ENCODE measurements around the gene CABP1. TPM values are rescaled to one million over a fixed set of nuclear protein-coding genes. Genes with fewer than 3 reads are reported as not detected.

The CABP1 gene
- total and polyA plus RNA-seq, 2 donors (not counting 1 experiment from before 2014, with no cell fraction given): not detected

DNA sequence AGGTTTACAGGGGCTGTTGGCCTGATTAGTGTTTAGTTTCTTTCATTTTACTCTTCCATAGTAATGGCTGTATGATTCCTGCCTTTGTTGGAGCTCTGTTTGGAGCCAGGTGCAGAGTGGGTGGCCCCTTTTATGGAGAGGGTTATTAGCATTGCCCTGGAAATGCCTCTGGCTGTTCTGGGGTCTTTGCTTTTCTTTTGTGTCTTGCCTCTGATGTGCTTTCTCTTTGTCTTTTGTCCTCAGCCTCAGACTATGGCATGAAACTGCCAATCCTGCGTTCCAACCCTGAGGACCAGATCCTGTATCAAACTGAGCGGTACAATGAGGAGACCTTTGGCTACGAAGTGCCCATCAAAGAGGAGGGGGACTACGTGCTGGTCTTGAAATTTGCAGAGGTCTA lies 53.4 kb downstream of the CABP1 start:
- Mint-ChIP-seq H3K27me3 (no peaks in the 10 kb centered on the region), H3K4me3 (no peak overlapping the region), H3K4me1 (peaks cover 21% of the 10 kb centered on the region), H3K9me3 (ENCODE audit: insufficient read depth) (no peaks in the 10 kb centered on the region), H3K27ac (no peak overlapping the region)
- Histone ChIP-seq H4K20me1 (ENCODE audit: control insufficient read depth, insufficient read depth, low read length, poor library complexity, severe bottlenecking) (peaks cover 38% of the 10 kb centered on the region), H3K36me3 (replicated peaks in 1 of 2; ENCODE audit: control extremely low read depth in 1 of 2, control insufficient read depth in 1 of 2, extremely low read depth in 1 of 2, insufficient read depth in 2 of 2, low read length in 1 of 2) (peaks cover 6 to 52% of the 10 kb centered on the region in 2 experiments), H3K9me3 (ENCODE audit: control extremely low read depth in 1 of 3, control insufficient read depth in 2 of 3, insufficient read depth in 1 of 3, low read length in 2 of 3) (no peaks in the 10 kb centered on the region), H3K4me2 (replicated peaks; ENCODE audit: low read depth, low read length, poor library complexity, severe bottlenecking) (no peak overlapping the region), H3K79me2 (ENCODE audit: control insufficient read depth, insufficient read depth, low read length) (peaks cover 51% of the 10 kb centered on the region), H3K9ac (ENCODE audit: low read length) (no peak overlapping the region), H3K27me3 (replicated peaks in 1 of 4; ENCODE audit: control extremely low read depth in 1 of 4, control insufficient read depth in 3 of 4, insufficient read depth in 4 of 4, low read length in 3 of 4) (no peaks in the 10 kb centered on the region), H3K27ac (ENCODE audit: low read length in 2 of 2) (no peak overlapping the region), H3K4me3 (ENCODE audit: control extremely low read depth in 1 of 5, extremely low read depth in 1 of 5, insufficient read depth in 1 of 5, low read depth in 2 of 5, low read length in 4 of 5) (no peak overlapping the region), H3K4me1 (ENCODE audit: control insufficient read depth in 2 of 2, insufficient read depth in 2 of 2, low read length in 2 of 2) (peaks cover 11 to 13% of the 10 kb centered on the region in 2 donors), H2AFZ (ENCODE audit: insufficient read depth, low read depth, low read length, poor library complexity, severe bottlenecking) (no peak overlapping the region)
- TF ChIP-seq, protein P1, sequence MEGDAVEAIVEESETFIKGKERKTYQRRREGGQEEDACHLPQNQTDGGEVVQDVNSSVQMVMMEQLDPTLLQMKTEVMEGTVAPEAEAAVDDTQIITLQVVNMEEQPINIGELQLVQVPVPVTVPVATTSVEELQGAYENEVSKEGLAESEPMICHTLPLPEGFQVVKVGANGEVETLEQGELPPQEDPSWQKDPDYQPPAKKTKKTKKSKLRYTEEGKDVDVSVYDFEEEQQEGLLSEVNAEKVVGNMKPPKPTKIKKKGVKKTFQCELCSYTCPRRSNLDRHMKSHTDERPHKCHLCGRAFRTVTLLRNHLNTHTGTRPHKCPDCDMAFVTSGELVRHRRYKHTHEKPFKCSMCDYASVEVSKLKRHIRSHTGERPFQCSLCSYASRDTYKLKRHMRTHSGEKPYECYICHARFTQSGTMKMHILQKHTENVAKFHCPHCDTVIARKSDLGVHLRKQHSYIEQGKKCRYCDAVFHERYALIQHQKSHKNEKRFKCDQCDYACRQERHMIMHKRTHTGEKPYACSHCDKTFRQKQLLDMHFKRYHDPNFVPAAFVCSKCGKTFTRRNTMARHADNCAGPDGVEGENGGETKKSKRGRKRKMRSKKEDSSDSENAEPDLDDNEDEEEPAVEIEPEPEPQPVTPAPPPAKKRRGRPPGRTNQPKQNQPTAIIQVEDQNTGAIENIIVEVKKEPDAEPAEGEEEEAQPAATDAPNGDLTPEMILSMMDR (IDR thresholded peaks at IDR 0.05): no peak
- no peak for TF ChIP-seq EZH2 (IDR thresholded peaks at IDR 0.05; ENCODE audit: borderline replicate concordance, insufficient read depth, low read depth, low read length, poor library complexity, severe bottlenecking)
- 100% methylated on average over 4 of the region's 4 CpGs for WGBS (ENCODE audit: insufficient coverage)
- ATAC-seq (ENCODE audit: low read depth) (no peak), DNase-seq (no peak)
- ChIA-PET CTCF (interaction anchor here (1.0 kb wide), 1 partner anchor 45 kb away, joined by 3 read pairs; no protein-coding TSS in a partner anchor), POLR2A (no interaction called here)
- intact Hi-C loops (cut with micrococcal nuclease): no loop called here

- TF ChIP-seq, protein P1 (IDR thresholded peaks at IDR 0.05): no peak
- no peak for TF ChIP-seq EZH2 (IDR thresholded peaks at IDR 0.05; ENCODE audit: borderline replicate concordance, insufficient read depth, low read depth, low read length, poor library complexity, severe bottlenecking)
- Mint-ChIP-seq H3K27me3 (no peaks in the 10 kb centered on the region), H3K9me3 (ENCODE audit: insufficient read depth) (no peaks in the 10 kb centered on the region), H3K4me3 (no peak overlapping the region), H3K27ac (no peak overlapping the region), H3K4me1 (peaks cover 8% of the 10 kb centered on the region)
- ChIA-PET POLR2A (no interaction called here), CTCF (interaction anchor here (1.2 kb wide), 2 partner anchors 50 kb away, joined by 3 read pairs; no protein-coding TSS in a partner anchor)
- H3K79me2 ChIP-seq (ENCODE audit: control insufficient read depth, insufficient read depth, low read length): peaks cover 29% of the 10 kb centered on the region
- no peak overlapping the region for H3K4me2 ChIP-seq (replicated peaks; ENCODE audit: low read depth, low read length, poor library complexity, severe bottlenecking)
- H4K20me1 ChIP-seq (ENCODE audit: control insufficient read depth, insufficient read depth, low read length, poor library complexity, severe bottlenecking): peaks cover 11% of the 10 kb centered on the region
- peaks cover 3 to 7% of the 10 kb centered on the region in 2 donors for H3K4me1 ChIP-seq (ENCODE audit: control insufficient read depth in 2 of 2, insufficient read depth in 2 of 2, low read length in 2 of 2)
- H3K27ac ChIP-seq (ENCODE audit: low read length in 2 of 2): no peak overlapping the region
- WGBS (ENCODE audit: insufficient coverage): 93% methylated on average over 5 of the region's 6 CpGs
- ATAC-seq (ENCODE audit: low read depth): no peak
- no peak overlapping the region for H2AFZ ChIP-seq (ENCODE audit: insufficient read depth, low read depth, low read length, poor library complexity, severe bottlenecking)
- H3K27me3 ChIP-seq (replicated peaks in 1 of 4; ENCODE audit: control extremely low read depth in 1 of 4, control insufficient read depth in 3 of 4, insufficient read depth in 4 of 4, low read length in 3 of 4): no peaks in the 10 kb centered on the region
- H3K9me3 ChIP-seq (ENCODE audit: control extremely low read depth in 1 of 3, control insufficient read depth in 2 of 3, insufficient read depth in 1 of 3, low read length in 2 of 3): no peaks in the 10 kb centered on the region
- intact Hi-C loops (cut with micrococcal nuclease): no loop called here
- DNase-seq: no peak
- H3K9ac ChIP-seq (ENCODE audit: low read length): no peak overlapping the region
- peaks cover 9 to 75% of the 10 kb centered on the region in 2 experiments for H3K36me3 ChIP-seq (replicated peaks in 1 of 2; ENCODE audit: control extremely low read depth in 1 of 2, control insufficient read depth in 1 of 2, extremely low read depth in 1 of 2, insufficient read depth in 2 of 2, low read length in 1 of 2)
- no peak overlapping the region for H3K4me3 ChIP-seq (ENCODE audit: control extremely low read depth in 1 of 5, extremely low read depth in 1 of 5, insufficient read depth in 1 of 5, low read depth in 2 of 5, low read length in 4 of 5)
Observed at GRCh38 chr12:120696626-120697025, 56.2 kb downstream of the CABP1 start.

Measured in B cell (primary cell).